GM12874 (cell line): Measurements from ENCODE around the gene MYO1C.

Experiments used
- CTCF ChIP-seq: IDR thresholded peaks from 2 replicates; pipeline ENCODE4 v1.5.1; 2011; ENCODE audit warnings: low read depth, mild to moderate bottlenecking, control low read depth, low read length, moderate library complexity; ENCODE audit not compliant: insufficient read depth

The MYO1C gene

GRCh38 chr17:1503699-1504098 is 11.2 kb upstream of the MYO1C start:
- TF ChIP-seq CTCF: no peak

- TF ChIP-seq CTCF: no peak
Observed at GRCh38 chr17:1498869-1499268, 6.4 kb upstream of the MYO1C start.

GRCh38 chr17:1498233-1498632 is 5.7 kb upstream of the MYO1C start:
- no peak for TF ChIP-seq CTCF

- TF ChIP-seq CTCF: no peak
Observed at GRCh38 chr17:1497831-1498230, 5.3 kb upstream of the MYO1C start.

- no peak for TF ChIP-seq CTCF
Observed at GRCh38 chr17:1496869-1497268, 4.4 kb upstream of the MYO1C start.

GRCh38 chr17:1495265-1495989 is 2.9 kb upstream of the MYO1C start:
- no peak for TF ChIP-seq CTCF

- no peak for TF ChIP-seq CTCF
Observed at GRCh38 chr17:1494736-1495253, 2.3 kb upstream of the MYO1C start.
